HL-60 (cell line): ENCODE measurements around the gene GSTO2.

Source experiments
- GABPA ChIP-seq: IDR thresholded peaks from 2 replicates; pipeline ENCODE4 v1.6.1; 2012; ENCODE audit warnings: low read depth
- POLR2AphosphoS5 ChIP-seq: IDR thresholded peaks from 2 replicates; pipeline ENCODE4 v1.6.1; 2012; ENCODE audit warnings: low read depth
- SPI1 ChIP-seq: IDR thresholded peaks from 2 replicates; pipeline ENCODE4 v1.6.1; 2012; ENCODE audit warnings: low read depth, mild to moderate bottlenecking, borderline replicate concordance
- TF ChIP-seq, protein P1 (sequence below): IDR thresholded peaks from one replicate; pipeline ENCODE4 v1.5.1; 2011; ENCODE audit warnings: low read length, control low read depth, inconsistent platforms; ENCODE audit not compliant: insufficient read depth
- TF ChIP-seq, protein P2 (sequence below): IDR thresholded peaks from 2 replicates; pipeline ENCODE4 v1.6.1; 2012; ENCODE audit warnings: low read depth; ENCODE audit not compliant: insufficient replicate concordance

DNA sequence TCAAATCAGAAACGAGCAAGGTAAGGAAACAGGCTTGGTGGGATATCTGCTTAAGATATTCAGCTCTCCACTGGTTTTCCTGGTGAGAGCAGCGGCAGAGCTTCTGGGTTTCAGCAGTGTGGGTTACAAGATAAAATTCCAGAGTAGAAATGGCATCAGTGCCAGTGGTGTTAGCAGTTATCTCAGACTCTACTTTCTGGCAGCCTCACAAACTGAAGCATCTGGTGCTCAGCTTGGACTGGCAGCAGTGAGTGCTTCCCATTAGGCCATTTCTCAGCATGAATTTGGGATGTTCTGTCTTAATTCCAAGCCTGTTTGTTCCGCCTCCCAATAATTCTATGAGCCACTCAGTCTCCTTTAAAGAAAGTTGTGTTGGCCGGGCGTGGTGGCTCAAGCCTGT is 6.9 kb upstream of the GSTO2 start:
- TF ChIP-seq, protein P1, sequence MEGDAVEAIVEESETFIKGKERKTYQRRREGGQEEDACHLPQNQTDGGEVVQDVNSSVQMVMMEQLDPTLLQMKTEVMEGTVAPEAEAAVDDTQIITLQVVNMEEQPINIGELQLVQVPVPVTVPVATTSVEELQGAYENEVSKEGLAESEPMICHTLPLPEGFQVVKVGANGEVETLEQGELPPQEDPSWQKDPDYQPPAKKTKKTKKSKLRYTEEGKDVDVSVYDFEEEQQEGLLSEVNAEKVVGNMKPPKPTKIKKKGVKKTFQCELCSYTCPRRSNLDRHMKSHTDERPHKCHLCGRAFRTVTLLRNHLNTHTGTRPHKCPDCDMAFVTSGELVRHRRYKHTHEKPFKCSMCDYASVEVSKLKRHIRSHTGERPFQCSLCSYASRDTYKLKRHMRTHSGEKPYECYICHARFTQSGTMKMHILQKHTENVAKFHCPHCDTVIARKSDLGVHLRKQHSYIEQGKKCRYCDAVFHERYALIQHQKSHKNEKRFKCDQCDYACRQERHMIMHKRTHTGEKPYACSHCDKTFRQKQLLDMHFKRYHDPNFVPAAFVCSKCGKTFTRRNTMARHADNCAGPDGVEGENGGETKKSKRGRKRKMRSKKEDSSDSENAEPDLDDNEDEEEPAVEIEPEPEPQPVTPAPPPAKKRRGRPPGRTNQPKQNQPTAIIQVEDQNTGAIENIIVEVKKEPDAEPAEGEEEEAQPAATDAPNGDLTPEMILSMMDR: no peak
- TF ChIP-seq POLR2AphosphoS5 (no peak), GABPA (no peak), SPI1 (no peak)
- TF ChIP-seq, protein P2, sequence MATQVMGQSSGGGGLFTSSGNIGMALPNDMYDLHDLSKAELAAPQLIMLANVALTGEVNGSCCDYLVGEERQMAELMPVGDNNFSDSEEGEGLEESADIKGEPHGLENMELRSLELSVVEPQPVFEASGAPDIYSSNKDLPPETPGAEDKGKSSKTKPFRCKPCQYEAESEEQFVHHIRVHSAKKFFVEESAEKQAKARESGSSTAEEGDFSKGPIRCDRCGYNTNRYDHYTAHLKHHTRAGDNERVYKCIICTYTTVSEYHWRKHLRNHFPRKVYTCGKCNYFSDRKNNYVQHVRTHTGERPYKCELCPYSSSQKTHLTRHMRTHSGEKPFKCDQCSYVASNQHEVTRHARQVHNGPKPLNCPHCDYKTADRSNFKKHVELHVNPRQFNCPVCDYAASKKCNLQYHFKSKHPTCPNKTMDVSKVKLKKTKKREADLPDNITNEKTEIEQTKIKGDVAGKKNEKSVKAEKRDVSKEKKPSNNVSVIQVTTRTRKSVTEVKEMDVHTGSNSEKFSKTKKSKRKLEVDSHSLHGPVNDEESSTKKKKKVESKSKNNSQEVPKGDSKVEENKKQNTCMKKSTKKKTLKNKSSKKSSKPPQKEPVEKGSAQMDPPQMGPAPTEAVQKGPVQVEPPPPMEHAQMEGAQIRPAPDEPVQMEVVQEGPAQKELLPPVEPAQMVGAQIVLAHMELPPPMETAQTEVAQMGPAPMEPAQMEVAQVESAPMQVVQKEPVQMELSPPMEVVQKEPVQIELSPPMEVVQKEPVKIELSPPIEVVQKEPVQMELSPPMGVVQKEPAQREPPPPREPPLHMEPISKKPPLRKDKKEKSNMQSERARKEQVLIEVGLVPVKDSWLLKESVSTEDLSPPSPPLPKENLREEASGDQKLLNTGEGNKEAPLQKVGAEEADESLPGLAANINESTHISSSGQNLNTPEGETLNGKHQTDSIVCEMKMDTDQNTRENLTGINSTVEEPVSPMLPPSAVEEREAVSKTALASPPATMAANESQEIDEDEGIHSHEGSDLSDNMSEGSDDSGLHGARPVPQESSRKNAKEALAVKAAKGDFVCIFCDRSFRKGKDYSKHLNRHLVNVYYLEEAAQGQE: no peak
